OCI-LY1 (cell line): Measurements from ENCODE around the gene PRKCZ.

ENCODE experiments used
- H2AFZ ChIP-seq: fragments of 200-600 bp; sonication (generic), shearing (Covaris generic); 2 replicates; pipeline ENCODE4 v1.6.0; 2014; ENCODE audit warnings: antibody characterized with exemption, mild to moderate bottlenecking, low read length
- H3F3A ChIP-seq: fragments of 200-600 bp; sonication (generic), shearing (Covaris generic); 2 replicates; pipeline ENCODE4 v1.6.0; 2014; ENCODE audit warnings: mild to moderate bottlenecking, antibody characterized with exemption, low read length, moderate library complexity; ENCODE audit not compliant: insufficient read depth
- H3K27ac ChIP-seq: fragments of 200-600 bp; sonication (generic); 2 replicates; pipeline ENCODE4 v1.5.1; 2014; ENCODE audit warnings: low read length, mixed run types, mild to moderate bottlenecking, low read depth; ENCODE audit not compliant: poor library complexity, severe bottlenecking
- H3K27me3 ChIP-seq: fragments of 200-600 bp; sonication (generic); 2 replicates; pipeline ENCODE4 v1.6.0; 2014; ENCODE audit warnings: antibody characterized with exemption, mild to moderate bottlenecking, low read length, moderate library complexity; ENCODE audit not compliant: insufficient read depth
- H3K36me3 ChIP-seq: fragments of 200-600 bp; sonication (generic); 2 replicates; pipeline ENCODE4 v1.6.1; 2014; ENCODE audit warnings: mild to moderate bottlenecking, antibody characterized with exemption, low read length, moderate library complexity, mixed read lengths; ENCODE audit not compliant: insufficient read depth
- H3K4me1 ChIP-seq: fragments of 200-600 bp; sonication (generic); 2 replicates; pipeline ENCODE4 v1.5.1; 2014; ENCODE audit warnings: mild to moderate bottlenecking, low read length, moderate library complexity; ENCODE audit not compliant: insufficient read depth, severe bottlenecking
- H3K4me2 ChIP-seq: fragments of 200-600 bp; sonication (generic), shearing (Covaris generic); 2 replicates; pipeline ENCODE4 v1.6.1; 2014; ENCODE audit warnings: low read length
- H3K4me3 ChIP-seq: fragments of 200-600 bp; sonication (generic); 2 replicates; pipeline ENCODE4 v1.5.1; 2014; ENCODE audit warnings: low read length, low read depth, mild to moderate bottlenecking, mixed read lengths; ENCODE audit not compliant: poor library complexity, severe bottlenecking
- H3K79me2 ChIP-seq: fragments of 200-600 bp; shearing (Covaris generic); 2 replicates; pipeline ENCODE4 v1.6.1; 2016; ENCODE audit warnings: mixed run types, low read length, mixed read lengths; ENCODE audit not compliant: insufficient read depth
- H3K9ac ChIP-seq: fragments of 200-600 bp; sonication (generic), shearing (Covaris generic); 2 replicates; pipeline ENCODE4 v1.6.1; 2014; ENCODE audit warnings: mild to moderate bottlenecking, low read length, mixed read lengths
- H3K9me2 ChIP-seq: fragments of 200-600 bp; sonication (generic), shearing (Covaris generic); 2 replicates; pipeline ENCODE4 v1.6.1; 2014; ENCODE audit warnings: low read depth, mild to moderate bottlenecking, low read length, mixed read lengths
- H3K9me3 ChIP-seq: fragments of 200-600 bp; shearing (Covaris generic); 2 replicates; pipeline ENCODE4 v1.6.1; 2014; ENCODE audit warnings: low read length, mixed read lengths
- H4K20me1 ChIP-seq: fragments of 200-600 bp; sonication (generic), shearing (Covaris generic); 2 replicates; pipeline ENCODE4 v1.6.0; 2016; ENCODE audit warnings: mild to moderate bottlenecking, low read length; ENCODE audit not compliant: insufficient read depth
- CTCF ChIP-seq: fragments of 200-600 bp; sonication (generic), shearing (Covaris generic); IDR thresholded peaks from 2 replicates; pipeline ENCODE4 v1.5.1; 2017; ENCODE audit warnings: mild to moderate bottlenecking, antibody characterized with exemption, low read length, moderate library complexity, mixed read lengths
- EZH2 ChIP-seq: fragments of 200-600 bp; sonication (generic), shearing (Covaris generic); IDR thresholded peaks from 2 replicates; pipeline ENCODE4 v1.8.0; 2017; ENCODE audit warnings: borderline replicate concordance, mixed run types, mild to moderate bottlenecking, antibody characterized with exemption, low read length, moderate library complexity, mixed read lengths

The PRKCZ gene

DNA sequence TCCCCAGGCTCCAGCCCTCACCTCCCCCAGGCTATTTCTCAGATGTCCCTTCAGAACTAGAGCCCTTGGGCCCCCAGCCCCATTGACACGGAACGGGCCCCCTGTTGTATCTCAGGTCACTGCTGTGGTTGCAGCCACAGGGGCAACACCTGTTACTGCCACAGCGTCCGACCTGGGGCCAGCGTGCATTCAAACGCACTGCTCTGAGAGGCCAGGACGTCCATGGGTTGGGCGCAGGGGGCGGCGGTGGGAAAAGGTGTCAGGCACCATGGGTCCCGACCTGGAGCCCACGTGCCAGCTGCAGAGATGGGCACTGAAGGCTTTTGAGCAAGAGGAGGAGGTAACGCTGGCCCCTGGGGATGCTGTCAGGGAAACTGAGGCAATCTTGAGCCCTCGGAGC is 131.1 kb downstream of the PRKCZ start:
- Histone ChIP-seq H3K4me1 (no peaks in the 10 kb centered on the region), H3K9me3 (no peaks in the 10 kb centered on the region), H3K36me3 (no peaks in the 10 kb centered on the region), H3F3A (no peaks in the 10 kb centered on the region), H3K27me3 (no peaks in the 10 kb centered on the region; the same call in 1 of the 2 replicates), H3K9me2 (no peaks in the 10 kb centered on the region), H4K20me1 (no peaks in the 10 kb centered on the region), H3K4me2 (no peak overlapping the region), H3K27ac (no peak overlapping the region), H3K79me2 (no peaks in the 10 kb centered on the region), H3K9ac (no peak overlapping the region), H2AFZ (no peak overlapping the region), H3K4me3 (no peak overlapping the region)
- TF ChIP-seq EZH2 = no peak
- TF ChIP-seq CTCF = no peak

- TF ChIP-seq CTCF (no peak), EZH2 (no peak)
- Histone ChIP-seq H3K4me2 (no peak overlapping the region), H3K36me3 (no peaks in the 10 kb centered on the region), H3K27ac (no peak overlapping the region), H2AFZ (no peak overlapping the region), H3K9me3 (no peaks in the 10 kb centered on the region), H3K9me2 (no peaks in the 10 kb centered on the region), H3F3A (no peaks in the 10 kb centered on the region), H3K9ac (no peak overlapping the region), H4K20me1 (no peaks in the 10 kb centered on the region), H3K4me3 (no peak overlapping the region), H3K27me3 (no peaks in the 10 kb centered on the region; the same call in 1 of the 2 replicates), H3K79me2 (no peaks in the 10 kb centered on the region), H3K4me1 (no peaks in the 10 kb centered on the region)
Measured at GRCh38 chr1:2181752-2182151, 131.5 kb downstream of the PRKCZ start.

DNA sequence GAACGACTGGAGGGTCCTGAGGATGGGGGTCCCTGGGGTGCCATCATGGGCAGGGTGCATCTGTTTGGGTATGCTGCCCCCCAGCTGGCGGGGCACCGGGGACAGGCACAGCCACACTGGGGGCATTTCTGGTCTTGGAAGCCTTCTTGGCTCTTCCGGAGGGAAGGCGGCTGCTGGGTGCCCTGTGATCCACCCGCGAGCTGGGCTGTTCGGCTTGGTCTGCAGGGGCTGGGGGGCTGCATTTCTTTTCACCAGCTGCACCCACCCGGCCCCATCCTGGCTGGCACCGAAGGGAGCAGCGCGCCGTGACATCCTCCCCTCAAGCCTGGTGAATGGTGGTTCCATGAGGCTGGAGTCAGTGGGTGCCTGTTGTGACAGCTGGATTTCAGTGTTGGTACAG is 132.2 kb downstream of the PRKCZ start:
- Histone ChIP-seq H3K27me3 (no peaks in the 10 kb centered on the region; the same call in 1 of the 2 replicates), H3K36me3 (no peaks in the 10 kb centered on the region), H3K79me2 (no peaks in the 10 kb centered on the region), H3K9me3 (no peaks in the 10 kb centered on the region), H3K9me2 (no peaks in the 10 kb centered on the region), H3K9ac (no peak overlapping the region), H4K20me1 (no peaks in the 10 kb centered on the region), H3K4me2 (no peak overlapping the region), H2AFZ (no peak overlapping the region), H3F3A (no peaks in the 10 kb centered on the region), H3K4me1 (no peaks in the 10 kb centered on the region), H3K27ac (no peak overlapping the region), H3K4me3 (no peak overlapping the region)
- TF ChIP-seq CTCF (no peak), EZH2 (no peak)
